ENCODE data around the gene MCF2L.

DNA sequence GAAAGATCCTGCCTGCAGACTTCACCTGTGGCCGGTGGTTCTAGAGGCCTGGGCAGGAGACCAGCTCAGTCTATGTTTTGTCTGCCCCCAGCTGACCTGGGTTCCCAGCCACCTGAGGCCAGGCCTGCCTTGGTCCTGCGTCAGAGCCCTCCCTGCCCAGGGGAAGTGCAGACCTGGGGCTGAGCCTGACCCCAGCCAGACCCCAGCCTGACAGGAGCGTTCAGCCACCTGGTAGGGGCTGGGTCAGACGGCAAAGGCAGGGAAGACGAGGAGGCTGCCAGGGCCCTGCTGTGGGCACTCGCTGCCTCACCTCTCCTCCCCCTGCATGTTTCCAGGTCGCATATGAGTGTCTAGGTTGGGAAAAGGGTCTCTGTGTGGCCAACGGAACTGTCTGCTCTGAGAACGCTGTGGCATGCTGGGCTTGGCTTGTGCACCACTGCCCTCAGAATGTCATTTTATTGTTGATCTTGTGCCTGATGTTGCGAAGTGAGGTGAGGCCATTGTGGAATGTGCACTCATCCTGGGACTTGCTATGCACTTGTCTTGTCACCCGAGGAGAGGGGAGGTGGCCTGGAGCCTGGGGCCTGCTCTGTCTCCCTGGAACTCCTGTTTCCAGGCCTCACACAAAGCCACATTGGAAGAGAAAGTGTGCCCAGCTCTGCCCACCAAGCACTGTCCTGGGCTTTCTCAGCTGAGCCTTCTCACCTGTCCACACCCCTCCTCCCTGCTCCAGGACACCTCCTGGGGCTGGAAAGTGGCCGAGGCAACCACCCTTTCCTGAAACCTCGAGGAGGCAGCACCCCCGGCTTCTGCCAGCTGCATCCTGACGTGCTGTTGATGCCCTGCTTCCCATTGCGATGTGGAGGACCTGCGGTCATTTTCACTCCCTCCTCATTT lies 15.2 kb upstream of the MCF2L start:
- TF ChIP-seq, protein P1, sequence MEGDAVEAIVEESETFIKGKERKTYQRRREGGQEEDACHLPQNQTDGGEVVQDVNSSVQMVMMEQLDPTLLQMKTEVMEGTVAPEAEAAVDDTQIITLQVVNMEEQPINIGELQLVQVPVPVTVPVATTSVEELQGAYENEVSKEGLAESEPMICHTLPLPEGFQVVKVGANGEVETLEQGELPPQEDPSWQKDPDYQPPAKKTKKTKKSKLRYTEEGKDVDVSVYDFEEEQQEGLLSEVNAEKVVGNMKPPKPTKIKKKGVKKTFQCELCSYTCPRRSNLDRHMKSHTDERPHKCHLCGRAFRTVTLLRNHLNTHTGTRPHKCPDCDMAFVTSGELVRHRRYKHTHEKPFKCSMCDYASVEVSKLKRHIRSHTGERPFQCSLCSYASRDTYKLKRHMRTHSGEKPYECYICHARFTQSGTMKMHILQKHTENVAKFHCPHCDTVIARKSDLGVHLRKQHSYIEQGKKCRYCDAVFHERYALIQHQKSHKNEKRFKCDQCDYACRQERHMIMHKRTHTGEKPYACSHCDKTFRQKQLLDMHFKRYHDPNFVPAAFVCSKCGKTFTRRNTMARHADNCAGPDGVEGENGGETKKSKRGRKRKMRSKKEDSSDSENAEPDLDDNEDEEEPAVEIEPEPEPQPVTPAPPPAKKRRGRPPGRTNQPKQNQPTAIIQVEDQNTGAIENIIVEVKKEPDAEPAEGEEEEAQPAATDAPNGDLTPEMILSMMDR (IDR thresholded peaks at IDR 0.05; ENCODE audit: low read length): no peak
- no peak for TF ChIP-seq EZH2phosphoT487 (IDR thresholded peaks at IDR 0.05; ENCODE audit: low read length)
